ENCODE data around the gene NINJ1.

- TF ChIP-seq POLR2AphosphoS5 (IDR thresholded peaks at IDR 0.05) (no peak), CTCF (IDR thresholded peaks at IDR 0.05) (no peak), POLR2A (IDR thresholded peaks at IDR 0.05) (no peak), EP300 (IDR thresholded peaks at IDR 0.05) (no peak)
Observed at GRCh38 chr9:93089024-93089423, 45.0 kb downstream of the NINJ1 start.
